Keratinocyte (primary cell): ENCODE results near the gene SERPINB1.
"Not testable (repeated sequence)": the region's sequence is repeated elsewhere in the genome, so short reads cannot be mapped to it uniquely, and the experiment has no call there.

Experiments used
- EZH2 ChIP-seq: IDR thresholded peaks from one replicate; pipeline ENCODE4 v1.6.1; 2012; ENCODE audit warnings: inconsistent platforms, mild to moderate bottlenecking, low read length, moderate library complexity
- TF ChIP-seq, protein P1 (sequence below), 3 experiments: IDR thresholded peaks in 1 of 3; conservative IDR thresholded peaks in 1 of 3; optimal IDR thresholded peaks in 1 of 3; 2 replicates in 2 of 3; 3 replicates in 1 of 3; pipeline versions ENCODE3 to v1.5.1; 2011; ENCODE audit warnings: low read length in 3 of 3, mild to moderate bottlenecking in 3 of 3, moderate library complexity in 2 of 3, control low read depth in 1 of 3, inconsistent platforms in 1 of 3; ENCODE audit not compliant: insufficient read depth in 2 of 3; ENCODE audit errors: extremely low read depth in 1 of 3

GRCh38 chr6:2801687-2802086, 40.0 kb downstream of the SERPINB1 start:
- TF ChIP-seq, protein P1, sequence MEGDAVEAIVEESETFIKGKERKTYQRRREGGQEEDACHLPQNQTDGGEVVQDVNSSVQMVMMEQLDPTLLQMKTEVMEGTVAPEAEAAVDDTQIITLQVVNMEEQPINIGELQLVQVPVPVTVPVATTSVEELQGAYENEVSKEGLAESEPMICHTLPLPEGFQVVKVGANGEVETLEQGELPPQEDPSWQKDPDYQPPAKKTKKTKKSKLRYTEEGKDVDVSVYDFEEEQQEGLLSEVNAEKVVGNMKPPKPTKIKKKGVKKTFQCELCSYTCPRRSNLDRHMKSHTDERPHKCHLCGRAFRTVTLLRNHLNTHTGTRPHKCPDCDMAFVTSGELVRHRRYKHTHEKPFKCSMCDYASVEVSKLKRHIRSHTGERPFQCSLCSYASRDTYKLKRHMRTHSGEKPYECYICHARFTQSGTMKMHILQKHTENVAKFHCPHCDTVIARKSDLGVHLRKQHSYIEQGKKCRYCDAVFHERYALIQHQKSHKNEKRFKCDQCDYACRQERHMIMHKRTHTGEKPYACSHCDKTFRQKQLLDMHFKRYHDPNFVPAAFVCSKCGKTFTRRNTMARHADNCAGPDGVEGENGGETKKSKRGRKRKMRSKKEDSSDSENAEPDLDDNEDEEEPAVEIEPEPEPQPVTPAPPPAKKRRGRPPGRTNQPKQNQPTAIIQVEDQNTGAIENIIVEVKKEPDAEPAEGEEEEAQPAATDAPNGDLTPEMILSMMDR (optimal IDR thresholded peaks at IDR 0.05 in 1 of 3, IDR thresholded peaks at IDR 0.05 in 1 of 3, conservative IDR thresholded peaks at IDR 0.05 in 1 of 3; ENCODE audit: extremely low read depth in 1 of 3, insufficient read depth in 2 of 3, low read length in 3 of 3), result not testable (repeated sequence)
- not testable (repeated sequence) for TF ChIP-seq EZH2
